HG03045 (cell line): Measurements from ENCODE around the gene EEF1AKMT3.
"Not testable (repeated sequence)": the region's sequence is repeated elsewhere in the genome, so short reads cannot be mapped to it uniquely, and the experiment has no call there.

ENCODE experiments used
- ATAC-seq: cut with Tn5 transposase; IDR thresholded peaks from one replicate; pipeline ENCODE4 v1.9.1; 2021; ENCODE audit warnings: mild to moderate bottlenecking, moderate library complexity; ENCODE audit not compliant: unreplicated experiment

EEF1AKMT3 gene

DNA sequence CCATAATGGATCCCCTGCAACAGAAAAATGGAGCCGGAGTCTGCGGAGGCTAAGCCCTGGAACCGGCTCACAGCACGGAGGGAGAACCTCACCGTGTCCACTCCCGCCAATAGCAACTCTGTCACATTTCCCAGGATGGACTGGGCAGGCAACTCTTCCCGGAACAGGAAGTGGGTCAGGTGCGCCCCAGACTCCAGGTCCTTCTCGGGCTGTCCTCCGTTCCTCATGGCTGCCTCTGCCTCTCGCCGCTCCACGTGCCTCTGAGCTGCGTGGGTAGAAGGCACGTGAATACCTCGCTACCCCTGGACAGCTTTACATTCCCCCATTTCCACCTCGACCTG, 7.8 kb upstream of the EEF1AKMT3 start:
- no peak for ATAC-seq

- no peak for ATAC-seq
Observed at GRCh38 chr12:57765003-57765697, 7.3 kb upstream of the EEF1AKMT3 start.

DNA sequence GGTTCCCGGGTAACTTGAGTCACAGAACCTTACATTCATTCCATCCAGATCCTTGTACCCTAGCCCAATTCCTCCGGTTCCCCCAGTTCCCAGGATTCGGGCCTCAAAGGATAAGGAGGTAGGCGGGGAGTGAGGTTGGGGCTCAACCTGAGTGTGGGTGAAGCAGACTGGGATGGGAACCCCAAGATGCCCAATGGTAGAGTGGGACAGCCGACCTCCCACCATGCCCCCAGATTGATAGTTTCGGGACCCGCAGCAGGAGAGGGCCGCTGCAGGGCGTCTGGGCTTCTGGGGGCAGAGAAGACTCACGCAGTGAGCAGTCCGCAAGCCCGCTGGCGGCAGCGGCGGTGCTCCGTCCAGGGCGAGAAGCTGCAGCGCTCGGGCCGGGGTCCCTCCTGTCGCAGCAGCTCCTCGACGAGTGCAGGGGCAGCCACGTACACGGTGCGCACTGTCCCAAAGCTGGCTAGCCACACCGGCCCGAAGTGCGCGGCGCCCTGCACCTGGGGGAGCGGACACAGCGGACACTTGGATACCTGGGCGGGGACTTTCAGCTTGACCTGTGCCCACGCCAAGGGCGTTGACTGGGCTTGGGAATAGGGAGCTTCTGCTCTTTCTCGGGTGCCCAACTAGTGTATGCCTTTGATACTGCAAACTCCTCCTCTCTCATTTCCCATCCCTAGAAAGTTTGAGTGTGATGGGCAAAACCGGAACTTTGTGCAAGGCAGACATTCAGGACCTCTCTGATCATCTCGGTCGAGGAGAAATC, 6.5 kb upstream of the EEF1AKMT3 start:
- ATAC-seq, result no peak

DNA sequence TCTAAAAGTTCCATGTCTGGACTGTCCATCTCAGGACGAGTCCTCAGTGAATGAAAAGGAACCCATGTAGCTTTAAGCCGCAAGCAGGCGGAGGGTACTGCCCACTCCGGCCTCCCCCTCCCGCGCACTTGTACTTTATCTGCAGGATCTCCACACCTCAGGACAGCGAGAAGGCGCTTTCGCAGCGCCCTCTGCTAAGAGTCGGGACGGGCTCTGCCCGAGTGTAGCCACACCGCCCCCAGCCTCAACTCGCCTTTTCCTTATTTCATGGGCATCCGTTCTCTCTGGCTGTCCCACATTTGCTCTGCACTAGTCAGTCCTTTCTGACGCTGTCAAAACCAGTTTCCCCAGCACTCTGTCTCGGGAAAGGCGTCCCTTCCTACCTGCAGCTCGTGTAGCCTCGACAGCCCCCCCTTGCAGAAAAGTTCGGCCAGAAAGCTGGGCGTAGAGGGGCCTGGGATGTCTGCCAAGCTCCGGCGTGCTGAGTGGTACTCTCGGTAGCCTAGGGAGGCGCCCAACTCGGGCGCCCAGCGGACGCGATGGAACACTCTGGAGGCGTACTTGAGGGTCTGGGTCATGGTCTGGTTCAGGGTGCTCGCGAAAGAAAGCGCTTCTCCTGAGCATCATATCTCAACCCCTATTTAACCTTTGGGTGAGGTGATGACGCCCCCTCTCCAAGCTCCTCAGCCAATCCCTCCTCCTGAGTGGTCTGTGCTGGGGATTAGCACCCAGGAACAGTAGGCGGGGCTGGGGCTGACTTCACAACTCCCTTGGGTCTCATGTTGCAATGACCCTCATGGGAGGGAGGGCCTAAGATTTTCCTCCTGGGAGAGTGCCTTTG, 5.7 kb upstream of the EEF1AKMT3 start, which contains the start of gene CYP27B1:
TSS of gene CYP27B1 (minus strand) at position 615 of the 841 bp plus-strand sequence. CDS start at position 578, 37 bp downstream.
- ATAC-seq, result no peak

GRCh38 chr12:57767305-57767698, 5.1 kb upstream of the EEF1AKMT3 start:
- ATAC-seq, result no peak

GRCh38 chr12:57767876-57768275, 4.5 kb upstream of the EEF1AKMT3 start:
- no peak for ATAC-seq

GRCh38 chr12:57769594-57769993, 2.8 kb upstream of the EEF1AKMT3 start:
- ATAC-seq, result no peak

DNA sequence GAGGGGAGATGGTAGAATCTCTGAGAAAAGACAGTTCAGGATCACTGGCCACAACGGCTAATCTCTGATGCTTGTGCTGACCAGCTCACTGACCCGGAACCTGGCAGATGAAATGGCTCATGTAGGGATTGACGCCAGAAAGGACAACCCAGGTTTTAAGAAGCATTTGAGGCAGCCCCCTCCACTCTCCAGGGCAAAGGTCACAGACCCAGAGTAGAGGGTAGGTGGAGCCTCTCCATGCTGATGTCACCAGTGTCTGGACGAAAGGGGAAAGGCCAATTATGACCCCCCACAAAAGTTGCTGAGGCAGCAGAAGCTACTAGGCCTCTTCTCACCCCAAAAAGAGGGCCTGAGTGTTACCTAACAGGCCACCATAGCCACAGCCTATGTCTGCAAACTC, 1.7 kb upstream of the EEF1AKMT3 start:
- no peak for ATAC-seq

DNA sequence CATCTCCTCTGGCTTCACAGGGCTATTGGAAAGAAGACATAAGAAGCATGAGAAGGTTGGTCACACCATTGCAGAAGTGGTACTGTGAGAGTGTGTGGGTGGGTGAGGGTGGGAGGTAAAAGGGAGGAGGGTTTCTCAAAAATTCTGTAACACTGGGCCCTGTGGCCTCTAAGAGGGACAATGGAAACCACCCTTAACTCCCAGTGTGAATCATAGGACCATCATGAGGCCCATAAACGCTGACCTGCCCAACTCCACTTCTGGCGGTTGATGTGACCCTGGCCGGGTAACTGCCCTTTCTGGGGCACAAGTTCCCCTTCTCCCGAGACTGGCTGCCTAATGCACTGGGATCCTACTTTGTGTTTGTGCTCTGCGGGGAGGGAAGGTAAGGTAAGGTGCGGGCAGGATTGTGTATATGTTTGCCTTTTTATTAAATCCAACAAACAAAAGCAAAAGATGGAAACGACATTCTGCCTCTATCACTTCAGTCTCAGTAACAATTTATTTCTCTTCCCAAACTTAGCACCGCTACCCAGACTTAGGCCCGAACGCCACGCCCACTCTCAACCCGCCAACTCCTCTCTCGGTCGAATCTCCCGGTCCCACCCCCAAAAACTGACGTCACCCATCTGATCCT, 1.1 kb upstream of the EEF1AKMT3 start:
- ATAC-seq, result peak; percentile 71

- peak; percentile 74 for ATAC-seq
Observed at GRCh38 chr12:57771873-57772428, 463 bp upstream of the EEF1AKMT3 start, which contains the start of gene METTL1. TSS of gene METTL1 (minus strand) at chr12:57772105. CDS start at chr12:57772083, 22 bp downstream.

GRCh38 chr12:57774634-57775033, 2.2 kb downstream of the EEF1AKMT3 start:
- not testable (repeated sequence) for ATAC-seq

- ATAC-seq, result no peak
Observed at GRCh38 chr12:57775044-57775443, 2.6 kb downstream of the EEF1AKMT3 start.

DNA sequence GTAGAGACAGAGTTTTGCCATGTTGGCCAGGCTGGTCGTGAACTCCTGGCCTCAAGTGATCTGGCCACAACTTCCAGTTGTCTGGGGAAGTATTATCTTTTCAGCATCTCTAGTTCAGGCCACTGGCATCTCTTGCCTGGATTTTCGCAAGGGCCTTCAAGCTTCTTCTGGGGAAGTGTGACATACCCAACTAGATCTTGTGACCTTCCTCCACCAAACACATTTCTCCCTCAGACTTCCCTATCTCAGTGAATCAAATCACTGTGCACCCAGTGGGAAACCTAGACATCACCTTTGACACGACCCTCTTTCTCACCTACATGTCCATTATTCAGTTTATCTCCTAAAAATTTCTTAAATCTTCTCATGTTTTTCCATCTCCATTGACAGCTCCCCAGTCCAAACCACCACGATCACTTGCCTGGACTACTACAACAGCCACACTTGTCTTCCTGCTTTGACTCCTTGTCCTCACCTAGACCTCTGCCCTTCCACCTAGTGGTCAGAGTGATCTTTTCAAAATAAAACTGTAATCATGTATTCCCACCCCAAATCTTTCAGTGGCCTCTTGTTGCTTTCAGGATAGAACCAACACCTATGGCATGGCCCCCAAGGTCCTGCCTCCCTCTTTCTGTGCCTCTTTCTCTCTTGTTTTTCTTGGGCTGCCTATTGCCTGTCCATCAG, 3.3 kb downstream of the EEF1AKMT3 start:
- no peak for ATAC-seq

GRCh38 chr12:57776247-57776587, 3.8 kb downstream of the EEF1AKMT3 start:
- ATAC-seq, result no peak

- ATAC-seq, result no peak
Observed at GRCh38 chr12:57777367-57777766, 5.0 kb downstream of the EEF1AKMT3 start.

- ATAC-seq, result no peak
Observed at GRCh38 chr12:57777911-57778310, 5.5 kb downstream of the EEF1AKMT3 start.

DNA sequence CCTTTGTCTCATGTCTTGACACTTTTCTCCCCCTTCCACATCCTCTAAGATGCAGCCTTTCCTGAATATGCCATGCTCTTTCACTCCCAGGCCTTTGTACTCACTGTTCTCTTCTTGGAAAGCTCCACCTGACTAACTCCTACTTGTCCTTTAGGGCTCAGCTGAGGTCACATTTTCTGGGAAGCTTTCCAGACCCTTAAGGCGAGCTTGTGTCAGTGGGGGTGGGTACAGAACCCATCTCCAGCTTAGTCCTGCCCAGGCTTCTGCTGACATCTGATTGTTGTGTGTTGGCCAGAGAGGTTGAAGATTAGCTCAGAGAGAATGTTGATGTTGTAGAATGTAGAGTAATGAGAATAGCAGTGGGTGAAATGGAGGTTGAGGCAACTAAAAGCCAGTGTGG, 7.3 kb downstream of the EEF1AKMT3 start:
- ATAC-seq, result no peak

- ATAC-seq, result no peak
Observed at GRCh38 chr12:57780284-57780897, 8.0 kb downstream of the EEF1AKMT3 start.

GRCh38 chr12:57781244-57781643, 8.8 kb downstream of the EEF1AKMT3 start:
- no peak for ATAC-seq

DNA sequence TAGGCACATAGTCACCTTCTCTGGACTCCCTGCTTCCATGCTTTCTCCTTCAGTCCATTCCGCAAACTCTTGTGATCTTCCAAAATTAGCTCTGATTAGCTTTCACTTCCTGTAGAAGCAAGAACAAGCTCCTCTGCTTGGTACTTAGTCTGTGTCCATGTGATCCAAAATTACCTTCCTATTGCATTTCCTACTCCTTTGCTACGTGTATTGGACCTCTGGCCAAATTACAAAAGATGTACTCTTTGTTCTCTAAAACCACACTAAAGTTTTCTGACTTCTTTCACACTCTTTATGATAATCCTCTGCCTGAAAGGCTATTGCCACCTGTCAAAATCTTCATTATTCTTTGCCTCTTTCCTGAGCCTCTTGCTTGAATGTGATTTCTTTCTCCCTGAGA, 9.4 kb downstream of the EEF1AKMT3 start:
- ATAC-seq, result no peak
